Esophagus squamous epithelium (tissue), 5 donors: Measurements from ENCODE around the gene ARHGEF17. TPM values are rescaled to one million over a fixed set of nuclear protein-coding genes. Genes with fewer than 3 reads are reported as not detected.

Source experiments
- DNase-seq: peaks from one replicate; lab custom pipeline; 2025; lab: John Stamatoyannopoulos, UW
- H3K27ac ChIP-seq, 4 donors: fragments of 200-600 bp; sonication (generic); one replicate each; pipeline ENCODE4 v1.5.1; 2016 to 2019; ENCODE audit warnings: mild to moderate bottlenecking in 1 of 4
- H3K27me3 ChIP-seq, 4 donors: fragments of 200-600 bp; sonication (generic); 1 replicate in 3 of 4; 2 replicates in 1 of 4; pipeline versions ENCODE4 v1.5.1 to v1.6.0; 2017 to 2021; ENCODE audit warnings: antibody characterized with exemption in 1 of 4
- H3K36me3 ChIP-seq, 3 donors: fragments of 200-600 bp; sonication (generic); one replicate each; pipeline ENCODE4 v1.5.1; 2016 to 2019
- H3K4me1 ChIP-seq, 3 donors: fragments of 200-600 bp; sonication (generic); one replicate each; pipeline ENCODE4 v1.5.1; 2017 to 2019
- H3K4me3 ChIP-seq, 4 donors: fragments of 200-600 bp; sonication (generic); 1 replicate in 3 of 4; 2 replicates in 1 of 4; pipeline ENCODE4 v1.5.1; 2016 to 2019; ENCODE audit warnings: mild to moderate bottlenecking in 2 of 4, moderate library complexity in 1 of 4
- H3K9me3 ChIP-seq, 3 donors: fragments of 200-600 bp; sonication (generic); one replicate each; pipeline ENCODE4 v1.5.1; 2016 to 2019
- CTCF ChIP-seq, 6 experiments: fragments of 450-650 bp in 4 of 6; fragments of 200-600 bp in 2 of 6; sonication (generic) in 2 of 6; IDR thresholded peaks; one replicate each; pipeline ENCODE4 v1.5.1; 2016 to 2019; ENCODE audit warnings: antibody characterized with exemption in 6 of 6, mild to moderate bottlenecking in 4 of 6, moderate library complexity in 4 of 6
- POLR2A ChIP-seq, 4 donors: fragments of 450-650 bp; IDR thresholded peaks; one replicate each; pipeline ENCODE4 v1.6.1; 2017; ENCODE audit warnings: antibody characterized with exemption in 4 of 4, mild to moderate bottlenecking in 4 of 4, moderate library complexity in 3 of 4
- WGBS, 2 donors: methylation state at CpG; one replicate each; pipeline ENCODE4 v1.1.5; 2018; 5-methylcytosine and 5-hydroxymethylcytosine counted together
- intact Hi-C: fragments of 100-400 bp; cut with DNase I; formaldehyde crosslinking; loops from one replicate; pipeline ENCODE4 v1.15.0; 2022
- total RNA-seq, 4 donors: library from RNA; depleted of rRNA; stranded (reverse); fragments of >200 nt; gene quantifications; one replicate each; pipeline ENCODE4 v1.1.0, GENCODE V29; 2016
- donor health status: DM: yes; HTN: yes; CAD: no.

The ARHGEF17 gene
- total RNA-seq, 4 donors from 2014 or later, result 3.2 to 23.1 (median 5.4) TPM

- no peak overlapping the region for H3K27ac ChIP-seq
- WGBS, 2 donors, result 88 to 93% methylated on average over 2 of the region's 2 CpGs
- no peak overlapping the region for H3K4me3 ChIP-seq
- peaks cover 6 to 35% (median 9%) of the 10 kb centered on the region in 3 donors for H3K4me1 ChIP-seq
- peaks cover 0 to 40% (median 0%) of the 10 kb centered on the region in 3 donors for H3K36me3 ChIP-seq
- no peak for DNase-seq
- intact Hi-C loops, result no loop called here
- no peaks in the 10 kb centered on the region for H3K9me3 ChIP-seq
- H3K27me3 ChIP-seq, result no peaks in the 10 kb centered on the region
- TF ChIP-seq CTCF (IDR thresholded peaks at IDR 0.05) (no peak), POLR2A (IDR thresholded peaks at IDR 0.05) (no peak)
Observed at GRCh38 chr11:73413256-73413655, 105.2 kb downstream of the ARHGEF17 start.

GRCh38 chr11:73414977-73415651 lies 107.0 kb downstream of the ARHGEF17 start:
- WGBS, 2 donors, result 30 to 38% methylated on average over 1 of the region's 1 CpG
- no peaks in the 10 kb centered on the region for H3K27me3 ChIP-seq
- peaks cover 6 to 35% (median 9%) of the 10 kb centered on the region in 3 donors for H3K4me1 ChIP-seq
- H3K36me3 ChIP-seq, result peaks cover 0 to 39% (median 0%) of the 10 kb centered on the region in 3 donors
- no peak for DNase-seq
- H3K9me3 ChIP-seq, result no peaks in the 10 kb centered on the region
- TF ChIP-seq CTCF (IDR thresholded peaks at IDR 0.05) (no peak), POLR2A (IDR thresholded peaks at IDR 0.05) (no peak)
- H3K4me3 ChIP-seq, result no peak overlapping the region
- peak overlapping the region in 3 of 4 donors; percentile 13 to 65 (median 51) for H3K27ac ChIP-seq
- intact Hi-C loops, result no loop called here

GRCh38 chr11:73415854-73416615 lies 108.0 kb downstream of the ARHGEF17 start:
- intact Hi-C loops, result no loop called here
- H3K4me1 ChIP-seq, result peaks cover 6 to 35% (median 9%) of the 10 kb centered on the region in 3 donors
- WGBS, 2 donors, result 85 to 95% methylated on average over 4 of the region's 4 CpGs
- H3K4me3 ChIP-seq, result no peak overlapping the region
- no peak for DNase-seq
- peak overlapping the region in 2 of 4 donors; percentile 5 to 51 for H3K27ac ChIP-seq
- no peaks in the 10 kb centered on the region for H3K27me3 ChIP-seq
- peaks cover 0 to 30% (median 0%) of the 10 kb centered on the region in 3 donors for H3K36me3 ChIP-seq
- H3K9me3 ChIP-seq, result no peaks in the 10 kb centered on the region
- no peak for TF ChIP-seq POLR2A (IDR thresholded peaks at IDR 0.05)
- no peak for TF ChIP-seq CTCF (IDR thresholded peaks at IDR 0.05)

GRCh38 chr11:73416786-73417185 lies 108.7 kb downstream of the ARHGEF17 start:
- no peaks in the 10 kb centered on the region for H3K27me3 ChIP-seq
- H3K4me3 ChIP-seq, result no peak overlapping the region
- TF ChIP-seq POLR2A (IDR thresholded peaks at IDR 0.05), result no peak
- no peak for TF ChIP-seq CTCF (IDR thresholded peaks at IDR 0.05)
- peaks cover 0 to 24% (median 0%) of the 10 kb centered on the region in 3 donors for H3K36me3 ChIP-seq
- H3K9me3 ChIP-seq, result no peaks in the 10 kb centered on the region
- intact Hi-C loops, result no loop called here
- no peak for DNase-seq
- WGBS, 2 donors, result 83 to 100% methylated on average over 1 to 2 of the region's 2 CpGs
- H3K4me1 ChIP-seq, result peaks cover 6 to 35% (median 9%) of the 10 kb centered on the region in 3 donors
- peak overlapping the region in 1 of 4 donors; percentile 51 for H3K27ac ChIP-seq

Other genes starting within 250 kb of the ARHGEF17 start
- gene FCHSD2, start 166.0 kb upstream of the ARHGEF17 start, total RNA-seq, result 10 to 100 TPM in 1 of 4 donors, 1 to 10 TPM in 3; 4.1 to 12.8 (median 6.8) TPM
- gene P2RY2, start 90.0 kb upstream of the ARHGEF17 start, total RNA-seq, result 10 to 100 TPM; 36.2 to 50.3 (median 43.8) TPM
- 1 to 10 TPM in 3 of 4 donors, under 1 TPM in 1; 0.26 to 3.6 (median 1.3) TPM for gene P2RY6, start 35.9 kb upstream of the ARHGEF17 start, total RNA-seq
- gene RELT, start 68.1 kb downstream of the ARHGEF17 start, total RNA-seq, result 1 to 10 TPM; 3.7 to 8.8 (median 5.3) TPM